Measurements from ENCODE around the gene CHST6. TPM values are rescaled to one million over a fixed set of nuclear protein-coding genes. Genes with fewer than 3 reads are reported as not detected.

Gene CHST6
- total and polyA plus RNA-seq, 2 donors (not counting 1 experiment from before 2014, with no cell fraction given), result 0.17 TPM; not detected in 1

GRCh38 chr16:75458439-75458838 lies 36.8 kb downstream of the CHST6 start:
- TF ChIP-seq CTCF (IDR thresholded peaks at IDR 0.05), result no peak
- TF ChIP-seq EZH2 (IDR thresholded peaks at IDR 0.05; ENCODE audit: borderline replicate concordance, insufficient read depth, low read depth, low read length, poor library complexity, severe bottlenecking), result no peak
- Mint-ChIP-seq H3K27ac (no peak overlapping the region), H3K9me3 (ENCODE audit: insufficient read depth) (no peaks in the 10 kb centered on the region), H3K4me1 (peaks cover 59% of the 10 kb centered on the region), H3K27me3 (no peaks in the 10 kb centered on the region), H3K4me3 (no peak overlapping the region)
- Histone ChIP-seq H3K4me3 (ENCODE audit: control extremely low read depth in 1 of 5, extremely low read depth in 1 of 5, insufficient read depth in 1 of 5, low read depth in 2 of 5, low read length in 4 of 5) (no peak overlapping the region), H3K27ac (ENCODE audit: low read length in 2 of 2) (no peak overlapping the region), H2AFZ (ENCODE audit: insufficient read depth, low read depth, low read length, poor library complexity, severe bottlenecking) (no peak overlapping the region), H3K4me2 (replicated peaks; ENCODE audit: low read depth, low read length, poor library complexity, severe bottlenecking) (no peak overlapping the region), H3K36me3 (replicated peaks in 1 of 2; ENCODE audit: control extremely low read depth in 1 of 2, control insufficient read depth in 1 of 2, extremely low read depth in 1 of 2, insufficient read depth in 2 of 2, low read length in 1 of 2) (peaks cover 0 to 3% of the 10 kb centered on the region in 2 experiments), H3K79me2 (ENCODE audit: control insufficient read depth, insufficient read depth, low read length) (peaks cover 99% of the 10 kb centered on the region), H3K9me3 (ENCODE audit: control extremely low read depth in 1 of 3, control insufficient read depth in 2 of 3, insufficient read depth in 1 of 3, low read length in 2 of 3) (no peaks in the 10 kb centered on the region), H3K9ac (ENCODE audit: low read length) (no peak overlapping the region), H3K4me1 (ENCODE audit: control insufficient read depth in 2 of 2, insufficient read depth in 2 of 2, low read length in 2 of 2) (peaks cover 11 to 13% of the 10 kb centered on the region in 2 donors), H3K27me3 (replicated peaks in 1 of 4; ENCODE audit: control extremely low read depth in 1 of 4, control insufficient read depth in 3 of 4, insufficient read depth in 4 of 4, low read length in 3 of 4) (no peaks in the 10 kb centered on the region), H4K20me1 (ENCODE audit: control insufficient read depth, insufficient read depth, low read length, poor library complexity, severe bottlenecking) (peaks cover 86% of the 10 kb centered on the region)
- ChIA-PET CTCF (interaction anchor here (1.5 kb wide), 1 partner anchor 12 kb away, joined by 5 read pairs; no protein-coding TSS in a partner anchor), POLR2A (no interaction called here)
- intact Hi-C loops (cut with micrococcal nuclease), result no loop called here
- no peak for ATAC-seq (ENCODE audit: low read depth)
- no peak for DNase-seq
- 83% methylated on average over 2 of the region's 2 CpGs for WGBS (ENCODE audit: insufficient coverage)

- H2AFZ ChIP-seq (ENCODE audit: insufficient read depth, low read depth, low read length, poor library complexity, severe bottlenecking), result no peak overlapping the region
- ChIA-PET POLR2A (interaction anchor here (0.5 kb wide), 1 partner anchor 12 kb away, joined by 3 read pairs; no protein-coding TSS in a partner anchor), CTCF (interaction anchor here (1.5 kb wide), 1 partner anchor 13 kb away, joined by 5 read pairs; no protein-coding TSS in a partner anchor)
- H4K20me1 ChIP-seq (ENCODE audit: control insufficient read depth, insufficient read depth, low read length, poor library complexity, severe bottlenecking), result peaks cover 86% of the 10 kb centered on the region
- TF ChIP-seq EZH2 (IDR thresholded peaks at IDR 0.05; ENCODE audit: borderline replicate concordance, insufficient read depth, low read depth, low read length, poor library complexity, severe bottlenecking) (no peak), CTCF (IDR thresholded peaks at IDR 0.05) (no peak)
- H3K4me3 ChIP-seq (ENCODE audit: control extremely low read depth in 1 of 5, extremely low read depth in 1 of 5, insufficient read depth in 1 of 5, low read depth in 2 of 5, low read length in 4 of 5), result no peak overlapping the region
- peaks cover 7 to 9% of the 10 kb centered on the region in 2 donors for H3K4me1 ChIP-seq (ENCODE audit: control insufficient read depth in 2 of 2, insufficient read depth in 2 of 2, low read length in 2 of 2)
- no peak overlapping the region for H3K27ac ChIP-seq (ENCODE audit: low read length in 2 of 2)
- Mint-ChIP-seq H3K27ac (no peak overlapping the region), H3K9me3 (ENCODE audit: insufficient read depth) (no peaks in the 10 kb centered on the region), H3K27me3 (no peaks in the 10 kb centered on the region), H3K4me1 (peaks cover 55% of the 10 kb centered on the region), H3K4me3 (no peak overlapping the region)
- ATAC-seq (ENCODE audit: low read depth) (no peak), DNase-seq (no peak)
- intact Hi-C loops (cut with micrococcal nuclease), result no loop called here
- no peak overlapping the region for H3K9ac ChIP-seq (ENCODE audit: low read length)
- H3K9me3 ChIP-seq (ENCODE audit: control extremely low read depth in 1 of 3, control insufficient read depth in 2 of 3, insufficient read depth in 1 of 3, low read length in 2 of 3), result no peaks in the 10 kb centered on the region
- no peaks in the 10 kb centered on the region for H3K27me3 ChIP-seq (replicated peaks in 1 of 4; ENCODE audit: control extremely low read depth in 1 of 4, control insufficient read depth in 3 of 4, insufficient read depth in 4 of 4, low read length in 3 of 4)
- H3K79me2 ChIP-seq (ENCODE audit: control insufficient read depth, insufficient read depth, low read length), result peaks cover 99% of the 10 kb centered on the region
- no CpG with 5 or more reads among the region's 4 CpGs for WGBS (ENCODE audit: insufficient coverage)
- peaks cover 0 to 3% of the 10 kb centered on the region in 2 experiments for H3K36me3 ChIP-seq (replicated peaks in 1 of 2; ENCODE audit: control extremely low read depth in 1 of 2, control insufficient read depth in 1 of 2, extremely low read depth in 1 of 2, insufficient read depth in 2 of 2, low read length in 1 of 2)
- H3K4me2 ChIP-seq (replicated peaks; ENCODE audit: low read depth, low read length, poor library complexity, severe bottlenecking), result no peak overlapping the region
Measured at GRCh38 chr16:75458029-75458428, 37.2 kb downstream of the CHST6 start.

Data from B cell (primary cell).